Neuron (in vitro differentiated cells): ENCODE measurements around the gene PNPLA1.

Source experiments
- H2AFZ ChIP-seq: one replicate; pipeline ENCODE4 v1.6.1; 2013; ENCODE audit warnings: low read depth, mild to moderate bottlenecking, inconsistent platforms, low read length, moderate library complexity
- H3K27me3 ChIP-seq: one replicate; pipeline ENCODE4 v1.6.1; 2013; ENCODE audit warnings: low read length; ENCODE audit not compliant: insufficient read depth
- H3K36me3 ChIP-seq: one replicate; pipeline ENCODE4 v1.6.1; 2013; ENCODE audit warnings: low read length; ENCODE audit not compliant: insufficient read depth
- H3K4me1 ChIP-seq: one replicate; pipeline ENCODE4 v1.6.1; 2013; ENCODE audit warnings: low read length; ENCODE audit not compliant: insufficient read depth
- H3K4me3 ChIP-seq: 2 replicates; pipeline ENCODE4 v1.5.1; 2013; ENCODE audit warnings: mild to moderate bottlenecking, low read length, moderate library complexity
- H3K9me3 ChIP-seq: one replicate; pipeline ENCODE4 v1.6.1; 2013; ENCODE audit warnings: low read length

Gene PNPLA1

DNA sequence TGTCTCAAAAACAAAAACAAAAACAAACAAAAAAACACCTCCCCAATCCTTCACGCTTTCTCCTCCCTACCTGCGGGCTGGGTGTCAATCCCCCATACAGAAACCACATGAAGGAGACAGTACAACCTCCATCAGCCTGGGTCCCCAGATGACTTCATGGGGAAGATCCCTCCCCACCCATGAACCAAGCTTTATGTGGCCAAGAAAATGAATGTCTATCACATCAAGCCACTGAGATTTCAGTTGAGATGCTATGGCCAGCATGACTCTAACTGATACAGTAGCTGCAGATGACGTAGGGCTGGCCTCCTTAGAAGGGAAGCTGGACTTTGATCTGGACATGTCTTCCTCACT lies 88.0 kb downstream of the PNPLA1 start:
- Histone ChIP-seq H3K27me3 (no peaks in the 10 kb centered on the region), H3K4me3 (no peak overlapping the region), H3K36me3 (no peaks in the 10 kb centered on the region), H3K4me1 (peaks cover 12% of the 10 kb centered on the region), H3K9me3 (no peaks in the 10 kb centered on the region), H2AFZ (no peak overlapping the region)
